CD4-positive, alpha-beta T cell (primary cell): ENCODE measurements around the gene DOLK. TPM values are rescaled to one million over a fixed set of nuclear protein-coding genes. Genes with fewer than 3 reads are reported as not detected.

Experiments
- ATAC-seq: fragments of 200-7000 bp; cut with Tn5 transposase; one replicate; pipeline ENCODE4 v1.10.0; 2022; ENCODE audit warnings: mild to moderate bottlenecking; ENCODE audit not compliant: poor library complexity
- CTCF ChIA-PET: fragments of 350-600 bp; sonication (Branson Sonifier 250); formaldehyde crosslinking; loops from one replicate; lab custom pipeline; 2021; ENCODE audit warnings: antibody characterized with exemption, inconsistent platforms; lab: Charles Lee
- POLR2A ChIA-PET: fragments of 350-600 bp; sonication (Branson Sonifier 250); formaldehyde crosslinking; loops from one replicate; lab custom pipeline; 2021; ENCODE audit warnings: antibody characterized with exemption, inconsistent platforms; lab: Charles Lee
- DNase-seq, 14 experiments: peaks; one replicate each; pipeline ENCODE4 v3.0.0-alpha.2; 2013 to 2020; ENCODE audit warnings: mixed read lengths in 2 of 14
- H3K27ac ChIP-seq, 2 donors: one replicate each; pipeline versions ENCODE4 v1.5.1 to v1.7.0; 2013; ENCODE audit warnings: low read length in 2 of 2, low read depth in 1 of 2, mild to moderate bottlenecking in 1 of 2
- H3K27me3 ChIP-seq, 2 experiments: 1 replicate in 1 of 2; 2 replicates in 1 of 2; pipeline versions ENCODE4 v1.6.1 to v1.7.0; 2013; ENCODE audit warnings: low read length in 2 of 2, control low read depth in 1 of 2, mild to moderate bottlenecking in 1 of 2, moderate library complexity in 1 of 2; ENCODE audit not compliant: insufficient read depth in 2 of 2, control insufficient read depth in 1 of 2
- H3K36me3 ChIP-seq: one replicate; pipeline ENCODE4 v1.6.1; 2013; ENCODE audit warnings: low read length, control low read depth; ENCODE audit not compliant: insufficient read depth
- H3K4me1 ChIP-seq: one replicate; pipeline ENCODE4 v1.6.1; 2013; ENCODE audit warnings: low read length, control low read depth; ENCODE audit not compliant: insufficient read depth
- H3K4me3 ChIP-seq: one replicate; pipeline ENCODE4 v1.5.1; 2013; ENCODE audit warnings: mild to moderate bottlenecking, low read length, moderate library complexity
- H3K9me3 ChIP-seq, 2 experiments: 1 replicate in 1 of 2; 2 replicates in 1 of 2; pipeline versions ENCODE4 v1.6.1 to v1.7.0; 2013; ENCODE audit warnings: low read length in 2 of 2, mild to moderate bottlenecking in 2 of 2, control low read depth in 1 of 2, moderate library complexity in 1 of 2; ENCODE audit not compliant: control insufficient read depth in 1 of 2, insufficient read depth in 1 of 2
- H3K27ac Mint-ChIP-seq: one replicate; pipeline ENCODE4 v1.8.0; 2020; ENCODE audit warnings: mixed read lengths
- H3K27me3 Mint-ChIP-seq: one replicate; pipeline ENCODE4 v1.8.0; 2021; ENCODE audit warnings: mixed read lengths
- H3K36me3 Mint-ChIP-seq: one replicate; pipeline ENCODE4 v1.8.0; 2021; ENCODE audit warnings: low read depth, mixed read lengths
- H3K4me1 Mint-ChIP-seq: one replicate; pipeline ENCODE4 v1.8.0; 2021; ENCODE audit warnings: low read depth, mixed read lengths
- H3K4me3 Mint-ChIP-seq: one replicate; pipeline ENCODE4 v1.8.0; 2020; ENCODE audit warnings: mild to moderate bottlenecking, mixed read lengths
- H3K9me3 Mint-ChIP-seq: one replicate; pipeline ENCODE4 v1.8.0; 2020; ENCODE audit warnings: mixed read lengths
- CTCF ChIP-seq: fragments of 200-600 bp; IDR thresholded peaks from one replicate; pipeline ENCODE4 v1.8.0; 2022; ENCODE audit warnings: antibody characterized with exemption, mild to moderate bottlenecking
- intact Hi-C, 2 experiments: fragments of 100-400 bp; cut with DNase I in 1 of 2; cut with micrococcal nuclease in 1 of 2; formaldehyde crosslinking; loops; one replicate each; pipeline versions ENCODE4 v1.15.1 to v1.9.0; 2023 to 2025; cut with DNase I, micrococcal nuclease
- total RNA-seq, 174 experiments: library from RNA in 2 of 174; stranded (reverse) in 2 of 174; gene quantifications; one replicate each; pipeline ENCODE4 v1.2.3 and lab custom pipeline; 2021 to 2026

Gene DOLK
- total RNA-seq, 2 experiments from 2014 or later: 7.4 to 7.8 TPM

GRCh38 chr9:128987805-128988204 is 40.4 kb upstream of the DOLK start:
- POLR2A ChIA-PET: no interaction called here
- ATAC-seq: no peak
- Histone ChIP-seq H3K27me3 (no peaks in the 10 kb centered on the region), H3K9me3 (no peaks in the 10 kb centered on the region), H3K27ac (no peak overlapping the region), H3K4me3 (no peak overlapping the region), H3K4me1 (no peaks in the 10 kb centered on the region), H3K36me3 (peaks cover 83% of the 10 kb centered on the region)
- CTCF ChIA-PET: interaction anchor here (0.6 kb wide), 1 partner anchor 1916 kb away, joined by 3 read pairs; no protein-coding TSS in a partner anchor
- H3K4me3 Mint-ChIP-seq: no peak overlapping the region
- no peaks in the 10 kb centered on the region for H3K27me3 Mint-ChIP-seq
- DNase-seq: no peak
- TF ChIP-seq CTCF: no peak
- H3K27ac Mint-ChIP-seq: no peak overlapping the region
- H3K4me1 Mint-ChIP-seq: no peaks in the 10 kb centered on the region
- H3K9me3 Mint-ChIP-seq: no peaks in the 10 kb centered on the region
- H3K36me3 Mint-ChIP-seq: peaks cover 73% of the 10 kb centered on the region
- intact Hi-C loops: no loop called here

DNA sequence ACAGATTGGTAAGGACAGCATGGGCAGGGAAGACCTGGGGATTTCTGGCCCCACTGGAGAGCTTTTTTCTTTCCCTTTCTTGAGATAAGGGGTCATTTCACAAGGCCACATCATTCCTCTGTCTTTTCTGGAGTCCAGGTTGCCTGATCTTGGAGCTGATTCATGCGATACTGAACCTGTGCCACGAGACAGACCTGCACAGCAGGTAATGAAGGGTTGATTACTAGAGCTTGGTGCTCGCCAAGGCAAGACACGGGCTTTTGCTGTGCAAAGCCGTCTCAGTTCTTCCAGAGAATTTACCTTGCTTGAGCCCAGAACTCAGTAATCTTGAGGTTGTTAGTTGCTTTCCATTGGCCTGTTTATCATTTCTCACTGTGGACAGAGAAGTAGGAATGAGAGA is 39.3 kb upstream of the DOLK start:
- ChIA-PET CTCF (no interaction called here), POLR2A (no interaction called here)
- Mint-ChIP-seq H3K9me3 (no peaks in the 10 kb centered on the region), H3K27ac (no peak overlapping the region), H3K36me3 (peaks cover 76% of the 10 kb centered on the region), H3K27me3 (no peaks in the 10 kb centered on the region), H3K4me3 (no peak overlapping the region), H3K4me1 (no peaks in the 10 kb centered on the region)
- H3K27ac ChIP-seq: no peak overlapping the region
- no peaks in the 10 kb centered on the region for H3K27me3 ChIP-seq
- DNase-seq (no peak), ATAC-seq (no peak)
- no peaks in the 10 kb centered on the region for H3K4me1 ChIP-seq
- no peaks in the 10 kb centered on the region for H3K9me3 ChIP-seq
- no peak overlapping the region for H3K4me3 ChIP-seq
- no peak for TF ChIP-seq CTCF
- H3K36me3 ChIP-seq: peaks cover 85% of the 10 kb centered on the region
- intact Hi-C loops: no loop called here

DNA sequence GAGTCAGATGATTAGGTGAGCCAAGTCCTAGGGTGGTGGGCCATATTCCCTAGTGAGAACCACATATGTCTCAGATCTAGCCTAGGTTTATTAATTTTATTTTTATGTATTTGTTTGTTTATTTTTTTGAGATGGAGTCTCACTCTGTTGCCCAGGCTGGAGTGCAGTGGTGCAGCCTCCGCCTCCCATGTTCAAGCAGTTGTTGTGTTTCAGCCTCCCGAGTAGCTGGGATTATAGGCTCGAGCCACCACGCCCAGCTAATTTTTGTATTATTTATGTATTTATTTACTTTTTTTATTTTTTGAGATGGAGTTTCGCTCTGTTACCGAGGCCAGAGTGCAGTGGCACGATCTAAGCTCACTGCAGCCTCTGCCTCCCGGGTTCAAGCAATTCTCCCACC is 36.1 kb upstream of the DOLK start:
- H3K4me1 ChIP-seq: no peaks in the 10 kb centered on the region
- H3K36me3 Mint-ChIP-seq: peaks cover 92% of the 10 kb centered on the region
- TF ChIP-seq CTCF: no peak

More for the DNA sequence above, 36.1 kb upstream of the DOLK start:
- no peaks in the 10 kb centered on the region for H3K4me1 Mint-ChIP-seq
- Histone ChIP-seq H3K4me3 (no peak overlapping the region), H3K27me3 (no peaks in the 10 kb centered on the region), H3K27ac (no peak overlapping the region), H3K9me3 (no peaks in the 10 kb centered on the region), H3K36me3 (peaks cover 93% of the 10 kb centered on the region)
- no peaks in the 10 kb centered on the region for H3K27me3 Mint-ChIP-seq
- ATAC-seq (no peak), DNase-seq (no peak)
- no peaks in the 10 kb centered on the region for H3K9me3 Mint-ChIP-seq
- H3K4me3 Mint-ChIP-seq: no peak overlapping the region
- intact Hi-C loops: no loop called here
- CTCF ChIA-PET: no interaction called here
- no peak overlapping the region for H3K27ac Mint-ChIP-seq
- POLR2A ChIA-PET: no interaction called here
